H1 (cell line): Measurements from ENCODE around the gene CREB3L1. TPM values are rescaled to one million over a fixed set of nuclear protein-coding genes. Genes with fewer than 3 reads are reported as not detected.
A peak's percentile ranks its signal among the peaks of the same experiment; 100 is the strongest.

Experiments
- CTCF ChIA-PET: fragments of 300-600 bp; sonication (Branson Sonifier 250); formaldehyde crosslinking; loops from one replicate; lab custom pipeline; 2021; ENCODE audit not compliant: partially characterized antibody; lab: Charles Lee
- POLR2A ChIA-PET: fragments of 300-600 bp; sonication (Branson Sonifier 250); formaldehyde crosslinking; loops from one replicate; lab custom pipeline; 2021; ENCODE audit warnings: inconsistent platforms; ENCODE audit not compliant: partially characterized antibody; lab: Charles Lee
- DNase-seq, 2 experiments: peaks; one replicate each; pipeline versions ENCODE4 v3.0.0 to v3.0.0-alpha.2; 2010 to 2022; ENCODE audit warnings: low spot score in 2 of 2, low read depth in 1 of 2, mixed read lengths in 1 of 2
- FAIRE-seq: peaks from 2 replicates; lab custom pipeline; 2011; peaks lifted over from hg19 to GRCh38; lab: Jason Lieb, UNC
- H2AFZ ChIP-seq: 2 replicates; pipeline ENCODE4 v1.8.1; 2012; ENCODE audit warnings: low read length, inconsistent platforms
- H2AK5ac ChIP-seq: 2 replicates; pipeline ENCODE4 v1.6.1; 2013; ENCODE audit warnings: low read depth, low read length
- H2BK120ac ChIP-seq: replicated peaks from 2 replicates; pipeline ENCODE3; 2013; ENCODE audit warnings: low read depth, low read length, inconsistent platforms
- H2BK12ac ChIP-seq: 2 replicates; pipeline ENCODE4 v1.6.1; 2013; ENCODE audit warnings: low read depth, low read length
- H2BK15ac ChIP-seq: 2 replicates; pipeline ENCODE4 v1.6.1; 2013; ENCODE audit warnings: low read length
- H2BK20ac ChIP-seq: 2 replicates; pipeline ENCODE4 v1.6.1; 2013; ENCODE audit warnings: low read length
- H2BK5ac ChIP-seq: 2 replicates; pipeline ENCODE4 v1.6.1; 2013; ENCODE audit warnings: low read depth, low read length
- H3K14ac ChIP-seq: 2 replicates; pipeline ENCODE4 v1.6.1; 2013; ENCODE audit warnings: inconsistent platforms; ENCODE audit not compliant: insufficient read length
- H3K18ac ChIP-seq: 2 replicates; pipeline ENCODE4 v1.6.1; 2013; ENCODE audit warnings: low read length; ENCODE audit errors: extremely low read depth
- H3K23ac ChIP-seq: 2 replicates; pipeline ENCODE4 v1.6.1; 2013; ENCODE audit warnings: inconsistent platforms; ENCODE audit not compliant: insufficient read length
- H3K23me2 ChIP-seq: 2 replicates; pipeline ENCODE4 v1.6.1; 2013; ENCODE audit warnings: low read depth, low read length
- H3K27ac ChIP-seq: 2 replicates; pipeline ENCODE4 v1.6.1; 2011; ENCODE audit warnings: low read depth, low read length, inconsistent platforms
- H3K27me3 ChIP-seq, 4 experiments: replicated peaks in 1 of 4; 1 replicate in 1 of 4; 2 replicates in 3 of 4; pipeline versions ENCODE4 v1.6.1 to v1.8.1; 2011 to 2013; ENCODE audit warnings: low read length in 3 of 4, mild to moderate bottlenecking in 3 of 4, inconsistent platforms in 2 of 4, mixed read lengths in 2 of 4, moderate library complexity in 1 of 4; ENCODE audit not compliant: control insufficient read depth in 3 of 4, insufficient read depth in 3 of 4; ENCODE audit errors: extremely low read depth in 1 of 4
- H3K36me3 ChIP-seq, 4 experiments: 2 replicates each; pipeline versions ENCODE4 v1.6.1 to v1.8.1; 2011 to 2013; ENCODE audit warnings: mild to moderate bottlenecking in 4 of 4, low read length in 3 of 4, moderate library complexity in 2 of 4, control low read depth in 1 of 4, inconsistent platforms in 1 of 4; ENCODE audit not compliant: insufficient read depth in 4 of 4, control insufficient read depth in 2 of 4
- H3K4ac ChIP-seq: replicated peaks from 2 replicates; pipeline ENCODE3; 2013; ENCODE audit warnings: low read length, low read depth, mixed read lengths, inconsistent platforms; ENCODE audit not compliant: insufficient read length
- H3K4me1 ChIP-seq, 4 experiments: replicated peaks in 1 of 4; 1 replicate in 1 of 4; 2 replicates in 3 of 4; pipeline versions ENCODE4 v1.6.1 to v1.8.1; 2011 to 2013; ENCODE audit warnings: low read length in 3 of 4, inconsistent platforms in 2 of 4, mixed read lengths in 1 of 4; ENCODE audit not compliant: insufficient read depth in 4 of 4, control insufficient read depth in 3 of 4
- H3K4me2 ChIP-seq, 2 experiments: 2 replicates each; pipeline versions ENCODE4 v1.6.1 to v1.8.1; 2011 to 2013; ENCODE audit warnings: low read depth in 2 of 2, low read length in 2 of 2, control low read depth in 1 of 2, inconsistent platforms in 1 of 2, mild to moderate bottlenecking in 1 of 2; ENCODE audit not compliant: insufficient read depth in 1 of 2
- H3K4me3 ChIP-seq, 4 experiments: fragments of 200-600, 300-600 bp in 1 of 4; sonication (generic), shearing (Covaris generic), sonication (Bioruptor Twin) in 1 of 4; 2 replicates each; pipeline versions ENCODE4 v1.5.1 to v1.8.1; 2011 to 2016; ENCODE audit warnings: low read length in 4 of 4, low read depth in 3 of 4, control low read depth in 2 of 4, inconsistent platforms in 2 of 4, mild to moderate bottlenecking in 2 of 4, mixed read lengths in 1 of 4, moderate library complexity in 1 of 4; ENCODE audit not compliant: insufficient read depth in 2 of 4; ENCODE audit errors: extremely low read depth in 1 of 4
- H3K56ac ChIP-seq: replicated peaks from 2 replicates; pipeline ENCODE3; 2013; ENCODE audit warnings: low read depth, mild to moderate bottlenecking, mixed read lengths, low read length, inconsistent platforms; ENCODE audit not compliant: insufficient read length
- H3K79me1 ChIP-seq: 2 replicates; pipeline ENCODE4 v1.6.1; 2013; ENCODE audit warnings: low read depth, low read length, control low read depth
- H3K79me2 ChIP-seq, 2 experiments: 2 replicates each; pipeline versions ENCODE4 v1.6.1 to v1.8.1; 2012 to 2013; ENCODE audit warnings: low read length in 2 of 2, mild to moderate bottlenecking in 2 of 2, inconsistent platforms in 1 of 2; ENCODE audit not compliant: insufficient read depth in 2 of 2, control insufficient read depth in 1 of 2
- H3K9ac ChIP-seq, 4 experiments: replicated peaks in 1 of 4; 1 replicate in 1 of 4; 2 replicates in 3 of 4; pipeline versions ENCODE4 v1.6.1 to v1.8.1; 2011 to 2013; ENCODE audit warnings: low read depth in 3 of 4, low read length in 3 of 4, control low read depth in 2 of 4, mild to moderate bottlenecking in 2 of 4, moderate library complexity in 2 of 4, inconsistent platforms in 1 of 4; ENCODE audit errors: extremely low read depth in 1 of 4
- H3K9me3 ChIP-seq, 2 experiments: 2 replicates each; pipeline versions ENCODE4 v1.6.1 to v1.8.1; 2012 to 2013; ENCODE audit warnings: mild to moderate bottlenecking in 2 of 2, moderate library complexity in 2 of 2, control low read depth in 1 of 2, inconsistent platforms in 1 of 2, low read depth in 1 of 2, low read length in 1 of 2, mixed read lengths in 1 of 2; ENCODE audit not compliant: insufficient read depth in 2 of 2
- H4K20me1 ChIP-seq, 2 experiments: replicated peaks in 1 of 2; 2 replicates each; pipeline versions ENCODE3 to v1.8.1; 2011 to 2013; ENCODE audit warnings: inconsistent platforms in 2 of 2, low read length in 2 of 2, mild to moderate bottlenecking in 1 of 2; ENCODE audit not compliant: insufficient read depth in 2 of 2, control insufficient read depth in 1 of 2
- H4K5ac ChIP-seq: 2 replicates; pipeline ENCODE4 v1.6.1; 2013; ENCODE audit warnings: low read length, low read depth, mixed read lengths, inconsistent platforms; ENCODE audit not compliant: insufficient read length
- H4K8ac ChIP-seq: 2 replicates; pipeline ENCODE4 v1.8.0; 2013; ENCODE audit warnings: mild to moderate bottlenecking, moderate library complexity, low read length, inconsistent platforms; ENCODE audit not compliant: insufficient read depth; ENCODE audit errors: extremely low read depth
- H4K91ac ChIP-seq: replicated peaks from 2 replicates; pipeline ENCODE3; 2013; ENCODE audit warnings: low read length, mixed read lengths, inconsistent platforms; ENCODE audit not compliant: insufficient read length
- HDAC2 ChIP-seq, 2 experiments: fragments of 300-600 bp in 1 of 2; sonication (generic) in 1 of 2; IDR thresholded peaks; 2 replicates each; pipeline ENCODE4 v1.6.1; 2011 to 2012; ENCODE audit warnings: low read depth in 2 of 2, low read length in 2 of 2, mild to moderate bottlenecking in 2 of 2, moderate library complexity in 2 of 2, borderline replicate concordance in 1 of 2, inconsistent platforms in 1 of 2
- KDM5A ChIP-seq: fragments of 200-600 bp; IDR thresholded peaks from 2 replicates; pipeline ENCODE4 v1.7.1; 2012; ENCODE audit warnings: mild to moderate bottlenecking, low read length, inconsistent platforms, mixed read lengths
- NRF1 ChIP-seq: IDR thresholded peaks from 2 replicates; pipeline ENCODE4 v1.6.1; 2011; ENCODE audit warnings: mild to moderate bottlenecking, low read depth, low read length, improper control_type of control experiment
- SAP30 ChIP-seq: fragments of 300-600 bp; sonication (generic); IDR thresholded peaks from 2 replicates; pipeline ENCODE4 v1.7.1; 2012; ENCODE audit warnings: low read length, moderate library complexity, mild to moderate bottlenecking, inconsistent platforms; ENCODE audit not compliant: insufficient read depth, insufficient replicate concordance
- WGBS, 2 experiments: shearing (Covaris generic) in 1 of 2; methylation state at CpG; one replicate each; pipeline versions ENCODE4 v1.1.6 to v1.1.7; 2013 to 2015; ENCODE audit warnings: low lambda C conversion rate in 2 of 2, mixed read lengths in 2 of 2, inconsistent platforms in 1 of 2, low coverage in 1 of 2, missing lambda C conversion rate in 1 of 2; ENCODE audit not compliant: insufficient replicate concordance in 2 of 2, insufficient coverage in 1 of 2, insufficient read length in 1 of 2; ENCODE audit errors: extremely low coverage in 1 of 2, missing lambda C conversion rate in 1 of 2; 5-methylcytosine and 5-hydroxymethylcytosine counted together
- polyA plus RNA-seq, 7 experiments: library from polyadenylated mRNA; depleted of rRNA in 3 of 7; stranded (reverse) in 5 of 7; unstranded in 2 of 7; fragments of >200 nt in 5 of 7; fragments of 200-250 nt in 2 of 7; gene quantifications; 1 replicate in 5 of 7; 2 replicates in 1 of 7; 4 replicates in 1 of 7; pipeline versions ENCODE4 v1.2.1 to v1.2.3, GENCODE V29; 2011 to 2013; ENCODE audit warnings: missing spikeins in 2 of 7, mixed read lengths in 2 of 7
- total RNA-seq: library from RNA; stranded (reverse); fragmentation: NEBNext Ultra II Directional; extraction: Animal tissue kit (Norgen Biotek cat#: 25700); gene quantifications from 2 replicates; pipeline ENCODE4 v1.2.1, GENCODE V29; 2021

CREB3L1 gene
- total and polyA plus RNA-seq, 2 of the 8 experiments (the other 6 are each of a cell fraction or from before 2014, with no cell fraction given), result 4.1 to 12.7 TPM

- peak overlapping the region; percentile 51; the same call in 1 of the 2 replicates for H2BK15ac ChIP-seq
- peaks cover 8% of the 10 kb centered on the region; the same call in 1 of the 2 replicates for H3K23me2 ChIP-seq
- H2BK20ac ChIP-seq, result 0 out of 2 replicates have a peak overlapping the region, but pooled peaks have one; percentile 16
- H3K9ac ChIP-seq, result no peak overlapping the region
- no peak overlapping the region for H2BK5ac ChIP-seq
- 0 out of 8 replicates have a peak overlapping the region, but pooled peaks of 1 of the 4 experiments have one; percentile 10 for H3K4me3 ChIP-seq
- no peaks in the 10 kb centered on the region for H3K79me1 ChIP-seq
- no peaks in the 10 kb centered on the region for H3K79me2 ChIP-seq
- no peak overlapping the region for H3K56ac ChIP-seq
- H3K4me2 ChIP-seq, result peak overlapping the region; percentile 45 to 59
- no peak overlapping the region for H4K5ac ChIP-seq
- peaks cover 14 to 44% (median 39%) of the 10 kb centered on the region in 4 experiments for H3K27me3 ChIP-seq
- H2AK5ac ChIP-seq, result no peak overlapping the region
- H4K20me1 ChIP-seq, result no peaks in the 10 kb centered on the region
- H3K18ac ChIP-seq, result no peak overlapping the region
- DNase-seq (no peak), FAIRE-seq (peak; percentile 19)
- peaks cover 0 to 28% (median 16%) of the 10 kb centered on the region in 4 experiments; a peak in 6 of 7 replicates for H3K4me1 ChIP-seq
- no peaks in the 10 kb centered on the region for H3K9me3 ChIP-seq
- 71% methylated on average over 5 of the region's 5 CpGs; no CpG with 5 or more reads in 1 of the 2 experiments for WGBS, 2 experiments
- H3K23ac ChIP-seq, result no peak overlapping the region
- H2BK120ac ChIP-seq, result no peak overlapping the region
- H2AFZ ChIP-seq, result no peak overlapping the region
- ChIA-PET POLR2A (interaction anchor here (0.8 to 3.2 kb wide), 13 partner anchors 9 to 87 kb away, joined by 3 to 15 read pairs (median 4); partner anchors contain the start of gene DGKZ), CTCF (interaction anchor here (0.7 to 42.5 kb wide), 13 partner anchors 15 to 410 kb away, joined by 3 to 1004 read pairs (median 4); partner anchors contain the start of genes DGKZ and MDK)
- no peak overlapping the region for H3K27ac ChIP-seq
- H3K4ac ChIP-seq, result no peak overlapping the region
- TF ChIP-seq NRF1 (no peak), KDM5A (no peak), HDAC2 (IDR thresholded peaks at IDR 0.05; ENCODE audit: borderline replicate concordance in 1 of 2, low read depth in 2 of 2, low read length in 2 of 2) (no peak), SAP30 (no peak)
- H3K36me3 ChIP-seq, result no peaks in the 10 kb centered on the region
- no peak overlapping the region for H3K14ac ChIP-seq
- H4K91ac ChIP-seq, result no peak overlapping the region
- no peak overlapping the region for H4K8ac ChIP-seq
- H2BK12ac ChIP-seq, result peak overlapping the region; percentile 79; the same call in 1 of the 2 replicates
Observed at GRCh38 chr11:46330154-46330553, 52.7 kb downstream of the CREB3L1 start.
